Keratinocyte (primary cell): Measurements from ENCODE around the gene WDR44. TPM values are rescaled to one million over a fixed set of nuclear protein-coding genes. Genes with fewer than 3 reads are reported as not detected.

Experiments used
- DNase-seq: peaks from one replicate; pipeline ENCODE4 v3.0.0-alpha.2; 2011; ENCODE audit warnings: low read depth, missing footprints, low spot score
- FAIRE-seq: peaks from 2 replicates; lab custom pipeline; 2011; peaks lifted over from hg19 to GRCh38; lab: Jason Lieb, UNC
- H2AFZ ChIP-seq: 2 replicates; pipeline ENCODE4 v1.6.0; 2012; ENCODE audit warnings: low read length, control low read depth, inconsistent platforms; ENCODE audit not compliant: control insufficient read depth
- H3K27ac ChIP-seq: 2 replicates; pipeline ENCODE4 v1.5.1; 2011; ENCODE audit warnings: low read length; ENCODE audit not compliant: control insufficient read depth, insufficient read depth
- H3K27me3 ChIP-seq: 3 replicates; pipeline ENCODE4 v1.6.0; 2011; ENCODE audit warnings: low read length; ENCODE audit not compliant: control insufficient read depth, insufficient read depth; ENCODE audit errors: extremely low read depth
- H3K36me3 ChIP-seq, 2 experiments: 2 replicates in 1 of 2; 3 replicates in 1 of 2; pipeline ENCODE4 v1.5.1; 2011; ENCODE audit warnings: low read length in 2 of 2, mild to moderate bottlenecking in 1 of 2; ENCODE audit not compliant: control insufficient read depth in 2 of 2, insufficient read depth in 2 of 2; ENCODE audit errors: extremely low read depth in 1 of 2
- H3K4me1 ChIP-seq: 3 replicates; pipeline ENCODE4 v1.5.1; 2011; ENCODE audit warnings: low read length; ENCODE audit not compliant: control insufficient read depth, insufficient read depth; ENCODE audit errors: extremely low read depth
- H3K4me2 ChIP-seq: 3 replicates; pipeline ENCODE4 v1.6.0; 2011; ENCODE audit warnings: low read depth, low read length; ENCODE audit not compliant: control insufficient read depth, insufficient read depth; ENCODE audit errors: extremely low read depth
- H3K4me3 ChIP-seq, 3 experiments: fragments of 200-600 bp in 1 of 3; sonication (generic) in 1 of 3; 2 replicates in 2 of 3; 3 replicates in 1 of 3; pipeline ENCODE4 v1.5.1; 2011 to 2016; ENCODE audit warnings: low read length in 3 of 3, mild to moderate bottlenecking in 3 of 3, control low read depth in 2 of 3, inconsistent platforms in 1 of 3, low read depth in 1 of 3, mixed read lengths in 1 of 3, mixed run types in 1 of 3, moderate library complexity in 1 of 3; ENCODE audit not compliant: control insufficient read depth in 2 of 3, insufficient read depth in 2 of 3; ENCODE audit errors: extremely low read depth in 1 of 3
- H3K79me2 ChIP-seq: 2 replicates; pipeline ENCODE4 v1.6.0; 2012; ENCODE audit warnings: low read length; ENCODE audit not compliant: control insufficient read depth, insufficient read depth
- H3K9ac ChIP-seq: 3 replicates; pipeline ENCODE4 v1.6.0; 2011; ENCODE audit warnings: low read length; ENCODE audit not compliant: control insufficient read depth, insufficient read depth; ENCODE audit errors: extremely low read depth
- H3K9me1 ChIP-seq: 3 replicates; pipeline ENCODE4 v1.6.0; 2011; ENCODE audit warnings: low read length; ENCODE audit not compliant: control insufficient read depth, insufficient read depth; ENCODE audit errors: extremely low read depth
- H3K9me3 ChIP-seq: 2 replicates; pipeline ENCODE4 v1.5.1; 2012; ENCODE audit warnings: low read depth, low read length; ENCODE audit not compliant: control insufficient read depth
- H4K20me1 ChIP-seq: 3 replicates; pipeline ENCODE4 v1.6.0; 2011; ENCODE audit warnings: low read length; ENCODE audit not compliant: control insufficient read depth, insufficient read depth; ENCODE audit errors: extremely low read depth
- CTCF ChIP-seq, 3 experiments: IDR thresholded peaks in 1 of 3; conservative IDR thresholded peaks in 1 of 3; optimal IDR thresholded peaks in 1 of 3; 2 replicates in 2 of 3; 3 replicates in 1 of 3; pipeline versions ENCODE3 to v1.5.1; 2011; ENCODE audit warnings: low read length in 3 of 3, mild to moderate bottlenecking in 3 of 3, moderate library complexity in 2 of 3, control low read depth in 1 of 3, inconsistent platforms in 1 of 3; ENCODE audit not compliant: insufficient read depth in 2 of 3; ENCODE audit errors: extremely low read depth in 1 of 3
- EZH2 ChIP-seq: IDR thresholded peaks from one replicate; pipeline ENCODE4 v1.6.1; 2012; ENCODE audit warnings: inconsistent platforms, mild to moderate bottlenecking, low read length, moderate library complexity
- dilution Hi-C: fragments of 300-500 bp; cut with MboI; formaldehyde crosslinking; loops from one replicate; pipeline ENCODE4 v1.7.0; 2020; ENCODE audit warnings: low sequenced_read_pairs; ENCODE audit not compliant: extremely low pct_ligation_motif_present
- polyA plus RNA-seq, 5 experiments: library from polyadenylated mRNA; depleted of rRNA in 3 of 5; stranded (reverse) in 3 of 5; stranded (forward) in 1 of 5; unstranded in 1 of 5; fragments of >200 nt; gene quantifications; 1 replicate in 1 of 5; 2 replicates in 3 of 5; 3 replicates in 1 of 5; pipeline versions ENCODE4 v1.2.1 to v1.2.3, GENCODE V29; 2011 to 2012; ENCODE audit warnings: missing spikeins in 2 of 5, low read depth in 1 of 5, low replicate concordance in 1 of 5

The WDR44 gene
- polyA plus RNA-seq, 1 donor (not counting 4 experiments of a cell fraction or from before 2014, with no cell fraction given): 22.9 TPM

GRCh38 chrX:118495958-118496762 lies 150.3 kb downstream of the WDR44 start:
- H3K4me1 ChIP-seq: no peaks in the 10 kb centered on the region

GRCh38 chrX:118496763-118497079 lies 150.8 kb downstream of the WDR44 start:
- no peaks in the 10 kb centered on the region for H3K79me2 ChIP-seq
- no peak for DNase-seq
- no peaks in the 10 kb centered on the region for H3K4me1 ChIP-seq
- H3K9me1 ChIP-seq: no peaks in the 10 kb centered on the region
- H3K36me3 ChIP-seq: no peaks in the 10 kb centered on the region
- peak overlapping the region; percentile 52 to 65 (median 63) for H3K4me3 ChIP-seq
- no peaks in the 10 kb centered on the region for H3K27me3 ChIP-seq
- peak overlapping the region; percentile 33 for H3K9ac ChIP-seq
- TF ChIP-seq EZH2 (no peak), CTCF (optimal IDR thresholded peaks at IDR 0.05 in 1 of 3, IDR thresholded peaks at IDR 0.05 in 1 of 3, conservative IDR thresholded peaks at IDR 0.05 in 1 of 3; ENCODE audit: extremely low read depth in 1 of 3, insufficient read depth in 2 of 3, low read length in 3 of 3) (no peak)
- no peak for FAIRE-seq
- H3K9me3 ChIP-seq: no peaks in the 10 kb centered on the region
- no peak overlapping the region for H3K27ac ChIP-seq
- H2AFZ ChIP-seq: peak overlapping the region; percentile 74
- dilution Hi-C loops: no loop called here
- H3K4me2 ChIP-seq: peak overlapping the region; percentile 71
- no peaks in the 10 kb centered on the region for H4K20me1 ChIP-seq

More at GRCh38 chrX:118495958-118496762, 150.3 kb downstream of the WDR44 start:
- Histone ChIP-seq H3K27me3 (no peaks in the 10 kb centered on the region), H3K27ac (no peak overlapping the region), H2AFZ (peak overlapping the region; percentile 74), H3K9ac (peak overlapping the region; percentile 33), H3K4me2 (peak overlapping the region; percentile 71), H3K36me3 (no peaks in the 10 kb centered on the region), H3K79me2 (no peaks in the 10 kb centered on the region), H3K9me1 (no peaks in the 10 kb centered on the region), H4K20me1 (no peaks in the 10 kb centered on the region), H3K4me3 (peak overlapping the region; percentile 52 to 65 (median 63)), H3K9me3 (no peaks in the 10 kb centered on the region)
- TF ChIP-seq CTCF (optimal IDR thresholded peaks at IDR 0.05 in 1 of 3, IDR thresholded peaks at IDR 0.05 in 1 of 3, conservative IDR thresholded peaks at IDR 0.05 in 1 of 3; ENCODE audit: extremely low read depth in 1 of 3, insufficient read depth in 2 of 3, low read length in 3 of 3) (no peak), EZH2 (no peak)
- no peak for DNase-seq
- no peak for FAIRE-seq
- dilution Hi-C loops: no loop called here
